ENCODE data around the gene FBF1. TPM values are rescaled to one million over a fixed set of nuclear protein-coding genes. Genes with fewer than 3 reads are reported as not detected.

FBF1 gene
- total RNA-seq, 1 experiment from 2014 or later, result 33.6 TPM

- CTCF ChIA-PET, result no interaction called here
Measured at GRCh38 chr17:75864448-75864871, 76.4 kb downstream of the FBF1 start.

GRCh38 chr17:75861927-75862317 lies 78.9 kb downstream of the FBF1 start:
- no peak overlapping the region for H3K27ac Mint-ChIP-seq (ENCODE audit: unreplicated experiment)
- no peaks in the 10 kb centered on the region for H3K9me3 Mint-ChIP-seq (ENCODE audit: low read depth, unreplicated experiment)
- H3K36me3 Mint-ChIP-seq (ENCODE audit: insufficient read depth, unreplicated experiment), result peaks cover 4% of the 10 kb centered on the region
- H3K4me3 Mint-ChIP-seq (ENCODE audit: low read depth, unreplicated experiment), result no peak overlapping the region
- H3K27me3 Mint-ChIP-seq (ENCODE audit: unreplicated experiment), result no peaks in the 10 kb centered on the region
- intact Hi-C loops (cut with micrococcal nuclease; ENCODE audit: unreplicated experiment), result no loop called here
- no peaks in the 10 kb centered on the region for H3K4me1 Mint-ChIP-seq (ENCODE audit: low read depth, unreplicated experiment)
- BruUV-seq (replicated peaks), result no TSS peak
- no peak for DNase-seq
- CTCF ChIA-PET, result interaction anchor here (0.6 to 1.6 kb wide), 3 partner anchors 11 to 56 kb away, joined by 3 to 5 read pairs (median 5); no protein-coding TSS in a partner anchor
- no peak for TF ChIP-seq CTCF (IDR thresholded peaks at IDR 0.05; ENCODE audit: unreplicated experiment)

More at GRCh38 chr17:75864448-75864871, 76.4 kb downstream of the FBF1 start:
- H3K9me3 Mint-ChIP-seq (ENCODE audit: low read depth, unreplicated experiment), result no peaks in the 10 kb centered on the region
- no peaks in the 10 kb centered on the region for H3K27me3 Mint-ChIP-seq (ENCODE audit: unreplicated experiment)
- no peak for DNase-seq
- TF ChIP-seq CTCF (IDR thresholded peaks at IDR 0.05; ENCODE audit: unreplicated experiment), result no peak
- BruUV-seq (replicated peaks), result no TSS peak
- peaks cover 8% of the 10 kb centered on the region for H3K4me1 Mint-ChIP-seq (ENCODE audit: low read depth, unreplicated experiment)
- no peak overlapping the region for H3K4me3 Mint-ChIP-seq (ENCODE audit: low read depth, unreplicated experiment)
- H3K36me3 Mint-ChIP-seq (ENCODE audit: insufficient read depth, unreplicated experiment), result peaks cover 4% of the 10 kb centered on the region
- intact Hi-C loops (cut with micrococcal nuclease; ENCODE audit: unreplicated experiment), result no loop called here
- H3K27ac Mint-ChIP-seq (ENCODE audit: unreplicated experiment), result no peak overlapping the region

Other genes starting within 250 kb of the FBF1 start
- 253 and 301 TPM in 2 replicates for gene ITGB4, start 219.6 kb downstream of the FBF1 start, total RNA-seq (2022)
- 20.4 and 20.5 TPM in 2 replicates for gene GALK1, start 175.8 kb downstream of the FBF1 start, total RNA-seq (2022)
- 26.0 and 29.7 TPM in 2 replicates for gene UNK, start 156.2 kb downstream of the FBF1 start, total RNA-seq (2022)
- gene UNC13D, start 96.6 kb downstream of the FBF1 start, total RNA-seq (2022), result 103 and 104 TPM in 2 replicates
- 126 and 133 TPM in 2 replicates for gene WBP2, start 85.7 kb downstream of the FBF1 start, total RNA-seq (2022)
- gene TRIM47, start 62.5 kb downstream of the FBF1 start, total RNA-seq (2022), result 51.2 and 54.1 TPM in 2 replicates
- gene TRIM65, start 44.1 kb downstream of the FBF1 start, total RNA-seq (2022), result 15.4 and 18.9 TPM in 2 replicates
- gene MRPL38, start 36.2 kb downstream of the FBF1 start, total RNA-seq (2022), result 112 and 130 TPM in 2 replicates
- 53.1 and 57.3 TPM in 2 replicates for gene ACOX1, start 38.1 kb upstream of the FBF1 start, total RNA-seq (2022)
- gene TEN1, start 38.2 kb upstream of the FBF1 start, total RNA-seq (2022), result 15.3 and 15.8 TPM in 2 replicates
- gene CDK3, start 59.8 kb upstream of the FBF1 start, total RNA-seq (2022), result 9.4 and 9.8 TPM in 2 replicates
- 51.8 and 59.7 TPM in 2 replicates for gene EVPL, start 86.3 kb upstream of the FBF1 start, total RNA-seq (2022)
- 80.7 and 84.5 TPM in 2 replicates for gene SRP68, start 131.5 kb upstream of the FBF1 start, total RNA-seq (2022)
- 0.27 and 0.61 TPM in 2 replicates for gene GALR2, start 133.7 kb upstream of the FBF1 start, total RNA-seq (2022)
- 0.17 and 0.34 TPM in 2 replicates for gene ZACN, start 138.1 kb upstream of the FBF1 start, total RNA-seq (2022)
- gene EXOC7, start 162.7 kb upstream of the FBF1 start, total RNA-seq (2022), result 122 and 137 TPM in 2 replicates
- gene FOXJ1, start 200.2 kb upstream of the FBF1 start, total RNA-seq (2022), result 0.15 TPM in 1 of 2 replicates, not detected in the other

Measured in Calu3 (cell line).